ES-I3 (cell line): Measurements from ENCODE around the gene ZNF44.

ENCODE experiments used
- H3K36me3 ChIP-seq: 2 replicates; pipeline ENCODE4 v1.6.1; 2013; ENCODE audit warnings: mild to moderate bottlenecking, low read length, control low read depth, moderate library complexity; ENCODE audit not compliant: insufficient read depth
- H3K4me1 ChIP-seq: 2 replicates; pipeline ENCODE4 v1.6.1; 2013; ENCODE audit warnings: mild to moderate bottlenecking, control low read depth, low read length; ENCODE audit not compliant: insufficient read depth
- H3K9ac ChIP-seq: 2 replicates; pipeline ENCODE4 v1.6.1; 2013; ENCODE audit warnings: low read depth, mild to moderate bottlenecking, low read length, moderate library complexity
- H3K9me3 ChIP-seq: 2 replicates; pipeline ENCODE4 v1.6.1; 2013; ENCODE audit warnings: mild to moderate bottlenecking, low read length, moderate library complexity; ENCODE audit not compliant: control insufficient read depth, insufficient read depth

ZNF44 gene

DNA sequence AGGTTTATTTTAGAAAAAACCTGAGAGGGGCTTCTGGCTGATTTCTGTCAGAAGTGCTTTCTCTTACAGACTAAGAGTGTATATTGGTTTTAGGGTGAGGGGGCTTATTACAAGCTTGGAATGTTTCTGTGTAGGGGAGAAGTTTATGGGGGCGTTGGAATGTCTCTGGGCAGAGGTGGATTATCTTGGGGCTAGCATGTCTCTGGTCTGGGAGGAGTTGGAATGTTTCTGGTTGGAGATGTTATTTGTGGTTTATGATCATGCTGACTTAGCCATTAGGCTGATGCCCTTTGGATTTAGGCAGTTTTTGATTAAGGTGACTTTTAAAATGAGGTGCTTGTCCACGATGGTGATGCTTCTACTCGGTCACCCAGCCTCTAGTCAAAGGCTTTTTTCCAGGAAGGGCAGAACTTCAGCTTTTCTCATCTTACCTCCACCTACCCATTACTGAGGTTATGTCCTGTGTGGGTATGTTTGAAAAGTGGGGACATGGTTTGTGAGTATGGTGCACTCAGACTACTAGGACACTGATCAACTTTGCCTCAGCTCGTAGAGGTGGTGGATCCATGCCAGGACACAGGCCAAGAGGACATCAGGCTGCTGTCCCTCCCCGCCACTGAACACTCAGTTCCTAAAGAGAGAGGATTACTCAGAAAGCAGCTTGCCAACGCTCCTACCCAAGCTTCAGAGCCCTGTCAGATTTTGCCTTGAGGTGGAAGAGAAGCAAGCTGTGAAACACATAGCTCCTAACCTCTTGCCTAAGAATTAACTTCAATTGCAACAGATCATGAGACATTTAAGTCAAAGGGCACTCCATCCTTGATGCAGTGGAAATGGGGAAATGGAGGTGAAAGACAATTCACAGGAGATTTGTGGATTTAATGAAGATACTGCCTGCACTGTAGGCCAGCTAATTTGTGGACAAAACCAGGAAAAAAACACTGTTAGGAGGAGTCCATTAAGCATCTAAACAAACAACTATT is 63.6 kb downstream of the ZNF44 start:
- Histone ChIP-seq H3K36me3 (no peaks in the 10 kb centered on the region), H3K9me3 (no peaks in the 10 kb centered on the region; the same call in none of the 2 replicates), H3K4me1 (no peaks in the 10 kb centered on the region), H3K9ac (no peak overlapping the region)

DNA sequence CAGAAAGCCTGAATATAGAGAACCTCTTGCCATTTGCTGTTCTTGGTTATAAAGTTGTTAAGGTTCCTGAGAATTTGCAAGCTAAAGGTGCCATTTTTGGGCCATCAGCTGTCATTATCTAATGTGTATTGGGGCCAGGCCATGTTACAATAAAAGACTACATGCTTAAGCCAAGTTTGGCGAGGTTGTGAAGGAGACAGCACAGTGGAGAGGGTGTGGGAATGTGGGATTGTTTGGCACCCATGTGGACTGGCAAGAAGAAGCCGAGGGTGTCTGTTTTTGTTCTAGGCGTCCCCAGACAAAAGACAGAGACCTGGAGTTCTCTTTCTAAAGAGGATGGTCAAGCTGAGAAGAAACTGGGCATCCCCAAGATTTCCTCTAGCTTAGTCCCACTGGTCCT is 64.7 kb downstream of the ZNF44 start:
- H3K36me3 ChIP-seq = no peaks in the 10 kb centered on the region
- H3K9me3 ChIP-seq = no peaks in the 10 kb centered on the region; the same call in 1 of the 2 replicates
- H3K4me1 ChIP-seq = no peaks in the 10 kb centered on the region
- H3K9ac ChIP-seq = no peak overlapping the region

DNA sequence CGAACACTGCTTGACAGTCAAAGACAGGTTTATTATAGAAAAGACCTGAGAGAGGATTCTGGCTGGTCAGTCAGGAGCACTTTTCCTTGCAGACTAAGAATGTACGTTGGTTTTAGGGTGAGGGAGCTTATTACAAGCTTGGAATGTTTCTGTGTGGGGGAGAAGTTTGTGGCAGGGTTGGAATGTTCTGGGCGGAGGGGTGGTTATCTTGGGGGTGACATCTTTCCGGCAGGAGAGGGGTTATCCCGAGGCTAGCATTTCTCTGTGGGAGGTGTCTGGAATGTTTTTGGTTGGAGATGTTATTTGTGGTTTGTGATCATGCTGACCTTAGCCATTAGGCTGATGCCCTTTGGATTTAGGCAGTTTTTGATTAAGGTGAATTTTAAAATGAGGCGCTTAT is 70.0 kb downstream of the ZNF44 start:
- Histone ChIP-seq H3K9me3 (no peaks in the 10 kb centered on the region), H3K9ac (no peak overlapping the region), H3K4me1 (no peaks in the 10 kb centered on the region), H3K36me3 (no peaks in the 10 kb centered on the region)

DNA sequence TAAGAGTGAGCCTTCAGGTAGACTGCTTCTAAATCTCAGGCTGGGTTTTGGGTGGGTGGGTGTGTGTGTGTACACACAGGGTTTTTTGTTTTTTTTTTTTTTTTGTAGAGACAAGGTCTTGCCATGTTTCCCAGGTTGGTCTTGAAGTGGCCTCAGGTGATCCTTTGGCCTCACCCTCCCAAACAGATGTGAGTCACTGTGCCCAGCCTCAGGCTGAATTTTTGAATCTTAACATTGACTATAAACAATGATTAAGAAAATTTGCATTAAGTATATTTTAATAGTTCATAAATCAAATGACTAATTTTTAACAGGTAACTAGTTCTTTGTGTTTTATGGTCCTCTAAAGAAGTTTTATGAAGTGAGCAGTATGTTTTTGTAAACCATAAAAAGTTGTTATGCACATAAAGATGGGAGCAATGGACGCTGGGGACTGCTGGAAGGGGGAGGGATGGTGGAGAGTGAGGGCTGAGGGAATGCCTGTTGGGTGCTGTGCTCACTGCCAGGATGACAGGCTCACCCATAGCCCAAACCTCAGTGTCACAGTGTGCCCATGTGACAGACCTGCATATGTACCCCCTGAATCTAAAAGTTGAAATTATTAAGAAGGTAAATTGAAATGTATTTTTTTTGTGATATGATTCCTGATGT is 71.6 kb downstream of the ZNF44 start:
- Histone ChIP-seq H3K9me3 (no peaks in the 10 kb centered on the region), H3K4me1 (no peaks in the 10 kb centered on the region), H3K9ac (no peak overlapping the region), H3K36me3 (no peaks in the 10 kb centered on the region)
